Measurements from ENCODE around the gene RAVER1. TPM values are rescaled to one million over a fixed set of nuclear protein-coding genes. Genes with fewer than 3 reads are reported as not detected.

The RAVER1 gene
- total and polyA plus RNA-seq, 9 of the 15 experiments (the other 6 are each of a cell fraction or from before 2014, with no cell fraction given): 0.06 to 113 (median 7.0) TPM

DNA sequence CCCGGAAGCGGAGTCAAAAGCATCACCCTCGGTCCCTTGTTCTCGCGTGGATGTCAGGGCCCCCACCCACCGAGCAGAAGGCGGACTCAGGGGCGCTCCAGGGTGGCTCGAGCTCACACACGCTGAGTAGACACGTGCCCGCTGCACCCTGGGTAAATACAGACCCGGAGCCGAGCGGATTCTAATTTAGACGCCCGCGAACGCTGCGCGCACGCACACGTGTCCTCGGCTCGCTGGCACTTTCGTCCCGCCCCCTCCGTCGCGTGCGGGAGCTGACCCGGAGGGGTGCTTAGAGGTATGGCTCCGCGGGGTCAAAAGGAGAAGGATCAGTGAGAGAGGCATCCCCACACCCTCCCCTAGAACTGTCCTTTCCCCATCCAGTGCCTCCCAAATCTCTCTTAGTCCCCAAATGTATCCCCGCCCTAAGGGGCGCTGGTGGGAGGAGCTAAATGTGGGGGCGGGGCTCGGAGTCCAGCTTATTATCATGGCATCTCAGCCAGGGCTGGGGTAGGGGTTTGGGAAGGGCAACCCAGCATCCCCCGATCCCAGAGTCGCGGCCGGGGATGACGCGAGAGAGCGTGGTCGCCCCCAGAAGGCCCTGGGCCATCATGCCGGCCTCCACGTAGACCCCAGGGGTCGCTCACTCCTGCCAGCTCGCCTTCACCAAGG, 44.0 kb downstream of the RAVER1 start:
- Histone ChIP-seq H3K9me3 (replicated peaks; ENCODE audit: control insufficient read depth, insufficient read depth, low read depth, low read length) (no peaks in the 10 kb centered on the region), H3K9me1 (ENCODE audit: control insufficient read depth, insufficient read depth, low read length) (peaks cover 6% of the 10 kb centered on the region), H3K79me2 (ENCODE audit: control insufficient read depth, insufficient read depth, low read length) (peaks cover 73% of the 10 kb centered on the region), H3K4me3 (peak overlapping the region; percentile 79), H3K27me3 (ENCODE audit: control insufficient read depth in 2 of 2, insufficient read depth in 2 of 2, low read length in 2 of 2) (no peaks in the 10 kb centered on the region), H3K36me3 (ENCODE audit: control insufficient read depth, insufficient read depth, low read length) (peaks cover 39% of the 10 kb centered on the region), H3K4me2 (ENCODE audit: insufficient read depth, low read length) (peak overlapping the region; percentile 99), H3K27ac (ENCODE audit: extremely low read depth, low read depth, low read length) (peak overlapping the region; percentile 96), H3K4me1 (replicated peaks in 1 of 2; ENCODE audit: control insufficient read depth in 2 of 2, insufficient read depth in 2 of 2, low read length in 2 of 2) (peaks cover 29 to 92% of the 10 kb centered on the region in 2 experiments; a peak in 4 of 5 replicates), H2AFZ (ENCODE audit: low read depth, low read length) (peak overlapping the region; percentile 84), H4K20me1 (replicated peaks; ENCODE audit: control insufficient read depth, insufficient read depth, low read length) (no peaks in the 10 kb centered on the region; the same call in 1 of the 2 replicates), H3K9ac (ENCODE audit: insufficient read depth in 1 of 2, low read depth in 2 of 2, low read length in 2 of 2) (peak overlapping the region; percentile 91 to 99)
- intact Hi-C loops (cut with micrococcal nuclease): loop anchor here (1.0 to 2.0 kb wide), 3 partner anchors 19 to 92 kb away; partner anchors contain the start of genes RAVER1 and TYK2
- in situ Hi-C loops (cut with MboI): no loop called here
- WGBS (ENCODE audit: insufficient coverage, low coverage, missing lambda C conversion rate): 0% methylated on average over 24 of the region's 50 CpGs
- BruUV-seq (replicated peaks): no TSS peak
- CTCF ChIA-PET (ENCODE audit: low intra/inter-chr PET ratio): interaction anchor here (0.6 to 1.2 kb wide), 2 partner anchors 21 to 100 kb away, joined by 3 read pairs; no protein-coding TSS in a partner anchor
- FAIRE-seq (peak; percentile 82), DNase-seq (ENCODE audit: extremely low read depth in 1 of 4, low spot score in 3 of 4) (peak; percentile 66 to 94 (median 74)), ATAC-seq (peak; percentile 12)
- POLR2A ChIA-PET: interaction anchor here (0.6 to 6.2 kb wide), 25 partner anchors 9 to 199 kb away, joined by 3 to 74 read pairs (median 4); partner anchors contain the start of genes CDC37, ICAM1, RAVER1 and TYK2
- TF ChIP-seq HMGN3 (IDR thresholded peaks at IDR 0.05; ENCODE audit: borderline replicate concordance, extremely low read depth, insufficient read length, low read depth, low read length) (peak; percentile 65), RBM25 (IDR thresholded peaks at IDR 0.05; ENCODE audit: low read depth, low read length, severe bottlenecking) (no peak), IRF2 (CRISPR knock-in tag; IDR thresholded peaks at IDR 0.05) (no peak), ZBTB1 (CRISPR knock-in tag; IDR thresholded peaks at IDR 0.05; ENCODE audit: borderline replicate concordance, low read depth) (no peak), DACH1 (IDR thresholded peaks at IDR 0.05; ENCODE audit: partially characterized antibody) (no peak), ATF4 (CRISPR knock-in tag; IDR thresholded peaks at IDR 0.05) (no peak), NRF1 (conservative IDR thresholded peaks at IDR 0.05 in 1 of 2, IDR thresholded peaks at IDR 0.05 in 1 of 2) (peak; percentile 75 to 80), MEF2D (tag; conservative IDR thresholded peaks at IDR 0.05; ENCODE audit: low read depth) (no peak), ZNF347 (CRISPR knock-in tag; IDR thresholded peaks at IDR 0.05; ENCODE audit: low read depth) (no peak), NFIC (IDR thresholded peaks at IDR 0.05) (no peak), SP1 (CRISPR knock-in tag; IDR thresholded peaks at IDR 0.05) (peak; percentile 61; the same call in 1 of the 2 replicates), NCOA4 (IDR thresholded peaks at IDR 0.05; ENCODE audit: partially characterized antibody) (no peak), ZNF311 (CRISPR knock-in tag; IDR thresholded peaks at IDR 0.05) (no peak), TSC22D4 (tag; IDR thresholded peaks at IDR 0.05) (no peak), ATF7 (IDR thresholded peaks at IDR 0.05) (peak; percentile 55; the same call in 1 of the 2 replicates), ZNF3 (CRISPR knock-in tag; IDR thresholded peaks at IDR 0.05) (no peak), RBM34 (IDR thresholded peaks at IDR 0.05; ENCODE audit: borderline replicate concordance, insufficient read depth, low read length) (no peak), ZNF280B (CRISPR knock-in tag; IDR thresholded peaks at IDR 0.05) (no peak), SIN3A (IDR thresholded peaks at IDR 0.05; ENCODE audit: borderline replicate concordance in 2 of 2, control insufficient read depth in 1 of 2, low read depth in 2 of 2, low read length in 2 of 2) (peak; percentile 37 to 70; a peak in 3 of 4 replicates)
- TF ChIP-seq, protein P1, sequence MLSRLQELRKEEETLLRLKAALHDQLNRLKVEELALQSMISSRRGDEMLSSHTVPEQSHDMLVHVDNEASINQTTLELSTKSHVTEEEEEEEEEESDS (CRISPR knock-in tag; IDR thresholded peaks at IDR 0.05): no peak

Measured in K562 (cell line).